Central memory CD4-positive, alpha-beta T cell (primary cell): ENCODE results near the gene RACGAP1.

Source experiments
- DNase-seq: peaks from one replicate; pipeline ENCODE4 v3.0.0; 2022

The RACGAP1 gene

GRCh38 chr12:49939307-49939706 is 86.0 kb downstream of the RACGAP1 start:
- no peak for DNase-seq
